Measurements from ENCODE around the gene KIF1B.

Gene KIF1B, protein sequence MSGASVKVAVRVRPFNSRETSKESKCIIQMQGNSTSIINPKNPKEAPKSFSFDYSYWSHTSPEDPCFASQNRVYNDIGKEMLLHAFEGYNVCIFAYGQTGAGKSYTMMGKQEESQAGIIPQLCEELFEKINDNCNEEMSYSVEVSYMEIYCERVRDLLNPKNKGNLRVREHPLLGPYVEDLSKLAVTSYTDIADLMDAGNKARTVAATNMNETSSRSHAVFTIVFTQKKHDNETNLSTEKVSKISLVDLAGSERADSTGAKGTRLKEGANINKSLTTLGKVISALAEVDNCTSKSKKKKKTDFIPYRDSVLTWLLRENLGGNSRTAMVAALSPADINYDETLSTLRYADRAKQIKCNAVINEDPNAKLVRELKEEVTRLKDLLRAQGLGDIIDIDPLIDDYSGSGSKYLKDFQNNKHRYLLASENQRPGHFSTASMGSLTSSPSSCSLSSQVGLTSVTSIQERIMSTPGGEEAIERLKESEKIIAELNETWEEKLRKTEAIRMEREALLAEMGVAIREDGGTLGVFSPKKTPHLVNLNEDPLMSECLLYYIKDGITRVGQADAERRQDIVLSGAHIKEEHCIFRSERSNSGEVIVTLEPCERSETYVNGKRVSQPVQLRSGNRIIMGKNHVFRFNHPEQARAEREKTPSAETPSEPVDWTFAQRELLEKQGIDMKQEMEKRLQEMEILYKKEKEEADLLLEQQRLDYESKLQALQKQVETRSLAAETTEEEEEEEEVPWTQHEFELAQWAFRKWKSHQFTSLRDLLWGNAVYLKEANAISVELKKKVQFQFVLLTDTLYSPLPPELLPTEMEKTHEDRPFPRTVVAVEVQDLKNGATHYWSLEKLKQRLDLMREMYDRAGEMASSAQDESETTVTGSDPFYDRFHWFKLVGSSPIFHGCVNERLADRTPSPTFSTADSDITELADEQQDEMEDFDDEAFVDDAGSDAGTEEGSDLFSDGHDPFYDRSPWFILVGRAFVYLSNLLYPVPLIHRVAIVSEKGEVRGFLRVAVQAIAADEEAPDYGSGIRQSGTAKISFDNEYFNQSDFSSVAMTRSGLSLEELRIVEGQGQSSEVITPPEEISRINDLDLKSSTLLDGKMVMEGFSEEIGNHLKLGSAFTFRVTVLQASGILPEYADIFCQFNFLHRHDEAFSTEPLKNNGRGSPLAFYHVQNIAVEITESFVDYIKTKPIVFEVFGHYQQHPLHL (N-terminal part only)

DNA sequence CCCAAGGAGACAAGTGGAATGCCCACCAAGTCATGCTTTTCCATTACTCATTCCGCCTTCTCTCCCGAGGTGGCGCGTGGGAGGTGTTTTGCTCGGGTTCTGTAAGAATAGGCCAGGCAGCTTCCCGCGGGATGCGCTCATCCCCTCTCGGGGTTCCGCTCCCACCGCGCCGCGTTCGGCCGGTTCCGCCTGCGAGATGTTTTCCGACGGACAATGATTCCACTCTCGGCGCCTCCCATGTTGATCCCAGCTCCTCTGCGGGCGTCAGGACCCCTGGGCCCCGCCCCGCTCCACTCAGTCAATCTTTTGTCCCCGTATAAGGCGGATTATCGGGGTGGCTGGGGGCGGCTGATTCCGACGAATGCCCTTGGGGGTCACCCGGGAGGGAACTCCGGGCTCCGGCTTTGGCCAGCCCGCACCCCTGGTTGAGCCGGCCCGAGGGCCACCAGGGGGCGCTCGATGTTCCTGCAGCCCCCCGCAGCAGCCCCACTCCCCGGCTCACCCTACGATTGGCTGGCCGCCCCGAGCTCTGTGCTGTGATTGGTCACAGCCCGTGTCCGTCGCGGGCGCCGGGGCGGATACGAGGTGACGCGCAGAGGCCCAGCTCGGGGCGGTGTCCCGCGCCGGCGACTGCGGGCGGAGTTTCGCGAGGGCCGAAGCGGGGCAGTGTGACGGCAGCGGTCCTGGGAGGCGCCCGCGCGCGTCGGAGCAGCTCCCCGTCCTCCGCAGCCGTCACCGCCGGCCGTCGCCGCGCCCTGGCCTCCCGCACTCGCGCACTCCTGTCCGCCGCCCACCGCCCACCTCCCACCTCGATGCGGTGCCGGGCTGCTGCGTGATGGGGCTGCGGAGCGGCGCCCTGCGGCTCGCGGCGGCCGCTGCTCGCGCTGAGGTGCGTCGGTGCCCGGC, at the start of gene KIF1B:
TSS of gene KIF1B (plus strand) at position 666 of the 906 bp plus-strand sequence. CDS start 21,759 bp downstream, outside the sequence.
- in situ Hi-C loops (cut with HindIII; ENCODE audit: low sequenced_read_pairs) = no loop called here

DNA sequence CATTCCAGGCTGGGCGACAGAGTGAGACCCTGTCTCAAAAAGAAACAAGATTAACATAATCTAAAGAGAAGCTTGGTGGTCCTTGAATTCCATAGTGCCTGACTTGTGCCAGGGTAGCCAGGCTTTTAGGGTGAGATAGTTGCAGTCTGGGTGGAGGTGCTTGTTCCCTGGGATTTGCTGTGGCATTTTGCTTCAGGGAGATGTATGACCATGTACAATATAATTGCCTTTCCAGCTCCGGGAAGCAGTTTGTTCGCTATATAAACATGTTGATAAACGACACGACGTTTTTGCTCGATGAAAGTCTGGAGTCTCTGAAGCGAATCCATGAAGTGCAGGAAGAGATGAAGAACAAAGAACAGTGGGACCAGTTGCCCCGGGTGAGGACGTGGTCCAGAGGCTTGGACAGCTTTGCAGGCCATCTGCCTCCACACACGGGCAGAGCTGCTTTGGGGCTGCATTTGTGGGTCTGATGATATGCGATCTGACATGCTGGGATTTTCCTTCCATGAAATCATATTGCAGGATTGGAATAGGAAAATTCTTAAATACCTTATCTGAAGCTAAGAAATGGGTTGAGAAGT, 49.4 kb upstream of the KIF1B start:
- in situ Hi-C loops (cut with HindIII; ENCODE audit: low sequenced_read_pairs) = no loop called here

DNA sequence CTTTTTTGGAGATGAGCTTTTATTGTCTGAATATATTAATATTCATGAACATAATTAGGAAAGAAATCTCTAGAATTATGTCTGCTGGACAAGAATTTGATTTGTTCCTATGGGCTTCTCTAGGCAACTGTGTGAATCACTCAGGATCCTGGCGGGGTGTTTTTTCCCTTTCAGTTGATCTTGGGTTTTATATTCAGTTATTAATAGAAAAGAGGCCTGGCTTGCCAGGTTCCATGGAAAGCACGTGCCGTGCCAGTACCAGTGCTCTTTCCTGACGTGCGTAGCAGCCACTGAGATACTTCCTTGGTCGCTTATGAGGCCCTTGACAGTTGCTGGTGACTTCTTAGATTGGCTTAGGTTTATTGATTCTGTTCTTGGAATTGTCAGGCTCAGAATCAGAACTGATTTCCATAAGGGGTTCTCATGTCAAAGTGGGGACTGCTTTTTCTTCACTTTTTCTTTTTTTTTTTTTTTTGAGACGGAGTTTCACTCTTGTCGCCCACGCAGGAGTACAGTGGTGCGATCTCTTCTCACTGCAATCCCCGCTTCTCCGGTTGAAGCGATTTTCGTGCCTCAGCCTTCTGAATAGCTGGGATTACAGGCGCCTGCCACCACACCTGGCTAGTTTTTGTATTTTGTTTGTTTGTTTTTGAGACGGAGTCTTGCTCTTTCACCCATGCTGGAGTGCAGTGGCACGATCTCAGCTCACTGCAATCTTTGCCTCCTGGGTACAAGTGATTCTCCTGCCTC, 48.7 kb upstream of the KIF1B start:
- in situ Hi-C loops (cut with HindIII; ENCODE audit: low sequenced_read_pairs) = no loop called here

DNA sequence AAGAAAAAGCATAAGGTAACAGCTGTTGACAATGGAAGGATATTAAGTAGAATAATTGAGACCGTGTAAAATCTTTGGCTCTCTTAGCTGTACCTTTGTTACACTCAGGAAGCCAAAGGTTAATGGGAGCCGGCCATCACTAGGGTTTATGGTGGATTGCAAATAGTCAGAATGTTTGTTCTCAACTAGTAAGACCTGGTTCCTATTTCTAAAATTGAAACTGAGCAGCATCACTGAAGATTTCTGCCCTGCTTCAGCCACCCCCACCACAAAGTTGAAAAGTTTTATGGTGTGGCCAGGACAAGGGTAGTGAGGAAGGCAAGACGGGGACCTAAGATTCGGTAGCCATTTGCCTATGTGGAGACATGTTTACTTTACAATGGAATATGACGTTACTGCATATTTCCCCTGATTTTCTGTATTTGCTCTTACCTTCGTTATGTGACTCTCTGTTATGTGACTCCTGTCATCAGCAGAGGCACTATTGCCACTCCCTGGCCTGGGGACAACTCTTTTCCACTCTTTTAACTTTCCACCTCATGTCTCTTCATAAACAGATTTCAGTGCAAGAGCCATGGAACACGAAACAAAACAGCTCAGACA, 41.4 kb upstream of the KIF1B start:
- in situ Hi-C loops (cut with HindIII; ENCODE audit: low sequenced_read_pairs) = no loop called here

DNA sequence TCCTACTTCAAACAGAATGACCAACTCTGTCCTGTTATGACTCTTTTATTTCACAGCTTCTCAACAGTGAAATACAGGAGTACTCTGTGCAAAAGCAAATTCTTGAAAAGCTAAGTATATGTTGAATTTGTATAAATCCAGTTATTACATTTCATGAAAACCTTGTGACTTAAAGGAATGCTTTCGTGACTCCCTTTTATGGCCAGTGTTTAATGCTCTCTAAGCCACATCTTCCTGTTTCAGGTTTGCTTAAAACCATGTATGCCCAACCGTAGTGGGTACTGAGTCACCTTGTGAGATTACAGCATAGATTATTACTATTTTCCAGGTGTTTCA, 40.2 kb upstream of the KIF1B start:
- in situ Hi-C loops (cut with HindIII; ENCODE audit: low sequenced_read_pairs) = no loop called here

DNA sequence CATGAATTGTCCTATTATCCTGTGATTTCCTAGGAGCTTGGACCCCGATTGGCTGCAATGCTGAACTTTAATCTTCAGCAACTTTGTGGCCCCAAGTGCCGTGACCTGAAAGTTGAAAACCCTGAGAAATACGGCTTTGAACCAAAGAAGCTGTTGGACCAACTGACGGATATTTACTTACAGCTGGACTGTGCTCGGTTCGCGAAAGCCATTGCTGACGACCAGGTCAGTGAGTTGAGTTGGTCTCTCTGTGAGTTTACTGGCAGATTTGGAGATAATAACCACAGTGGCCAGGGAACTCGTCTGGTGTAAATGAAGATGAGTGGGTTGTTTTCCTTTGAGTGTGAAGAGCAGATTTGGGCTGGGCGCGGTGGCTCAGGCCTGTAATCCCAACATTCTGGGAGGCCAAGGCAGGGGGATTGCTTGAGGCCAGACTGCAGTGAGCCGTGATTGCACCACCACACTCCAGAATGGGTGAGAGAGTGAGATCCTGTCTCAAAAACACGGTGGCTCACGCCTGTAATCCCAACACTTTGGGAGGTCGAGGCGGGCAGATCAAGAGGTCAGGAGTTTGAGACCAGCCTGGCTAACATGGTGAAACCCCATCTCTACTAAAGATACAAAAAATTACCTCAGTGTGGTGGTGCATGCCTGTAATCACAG, 39.1 kb upstream of the KIF1B start:
- in situ Hi-C loops (cut with HindIII; ENCODE audit: low sequenced_read_pairs) = no loop called here

DNA sequence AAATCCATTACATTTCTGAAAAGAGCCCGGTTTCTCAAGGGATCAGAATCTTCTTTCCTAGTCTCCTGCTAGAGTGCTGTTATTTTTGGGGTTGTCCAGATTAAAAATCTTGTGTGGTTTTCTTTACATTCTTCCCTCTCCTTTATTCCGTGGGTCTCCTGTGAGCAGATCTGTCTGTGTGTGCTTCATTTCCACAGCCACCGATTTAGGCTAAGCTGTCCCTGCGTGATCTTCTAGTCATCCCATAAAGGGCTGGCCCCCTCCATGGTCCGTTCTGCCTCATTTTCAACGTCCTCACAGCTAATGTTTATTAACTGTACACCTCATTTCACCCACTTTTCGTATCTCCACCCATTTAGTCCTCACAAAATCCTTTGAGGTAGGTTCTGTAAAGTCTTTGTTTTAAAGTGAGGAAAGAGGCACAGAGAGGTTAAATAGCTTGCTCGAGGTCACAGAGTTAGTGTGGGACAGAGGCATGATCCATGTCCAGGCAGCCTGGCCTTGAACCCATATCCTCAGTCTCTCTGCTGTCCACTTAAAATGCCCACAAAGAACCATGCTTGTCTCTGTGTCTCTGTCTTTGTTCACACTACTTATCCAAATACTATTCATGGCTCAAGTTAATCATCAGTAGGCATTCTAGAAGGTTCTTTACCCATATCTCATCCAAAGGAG, 38.2 kb upstream of the KIF1B start:
- in situ Hi-C loops (cut with HindIII; ENCODE audit: low sequenced_read_pairs) = no loop called here

DNA sequence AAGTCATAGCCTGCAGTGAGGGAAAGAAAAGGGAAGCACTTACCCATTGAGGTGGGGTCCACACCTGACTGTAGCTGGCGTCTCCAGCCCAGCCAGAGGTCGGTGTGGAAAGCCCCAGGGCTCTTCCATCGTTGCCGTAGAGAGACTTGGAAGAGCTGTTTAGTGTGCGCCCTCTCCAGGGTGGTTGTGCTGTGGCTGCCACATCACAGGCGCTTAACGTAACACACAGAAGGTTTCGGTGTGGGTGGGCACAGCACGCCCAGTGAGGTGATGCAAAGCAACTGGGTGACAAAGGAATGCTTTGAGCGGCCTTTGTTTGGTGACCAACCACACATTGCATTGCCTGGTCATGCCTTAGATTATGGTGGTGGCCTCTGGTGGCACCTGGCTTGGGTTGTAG, 36.8 kb upstream of the KIF1B start:
- in situ Hi-C loops (cut with HindIII; ENCODE audit: low sequenced_read_pairs) = no loop called here

DNA sequence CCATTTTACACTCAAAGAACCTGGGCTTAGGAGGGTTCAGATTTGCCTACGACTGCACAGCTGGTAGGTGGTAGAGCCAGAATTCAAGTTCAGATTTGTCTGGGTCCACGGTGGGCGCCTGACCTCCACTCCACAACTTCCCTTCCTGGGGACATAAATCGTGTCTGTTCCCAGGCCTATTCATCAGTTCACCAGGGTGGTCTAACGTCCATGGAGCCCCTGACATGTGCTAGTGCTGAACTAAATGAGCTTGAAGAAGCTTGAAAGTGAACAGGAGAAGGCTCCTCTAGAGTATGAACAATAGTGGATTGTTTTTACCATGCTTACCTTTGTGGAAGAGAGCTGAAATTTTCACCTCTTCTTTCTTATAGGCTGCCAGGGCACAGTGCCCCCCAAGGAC, 32.5 kb upstream of the KIF1B start:
- in situ Hi-C loops (cut with HindIII; ENCODE audit: low sequenced_read_pairs) = no loop called here

DNA sequence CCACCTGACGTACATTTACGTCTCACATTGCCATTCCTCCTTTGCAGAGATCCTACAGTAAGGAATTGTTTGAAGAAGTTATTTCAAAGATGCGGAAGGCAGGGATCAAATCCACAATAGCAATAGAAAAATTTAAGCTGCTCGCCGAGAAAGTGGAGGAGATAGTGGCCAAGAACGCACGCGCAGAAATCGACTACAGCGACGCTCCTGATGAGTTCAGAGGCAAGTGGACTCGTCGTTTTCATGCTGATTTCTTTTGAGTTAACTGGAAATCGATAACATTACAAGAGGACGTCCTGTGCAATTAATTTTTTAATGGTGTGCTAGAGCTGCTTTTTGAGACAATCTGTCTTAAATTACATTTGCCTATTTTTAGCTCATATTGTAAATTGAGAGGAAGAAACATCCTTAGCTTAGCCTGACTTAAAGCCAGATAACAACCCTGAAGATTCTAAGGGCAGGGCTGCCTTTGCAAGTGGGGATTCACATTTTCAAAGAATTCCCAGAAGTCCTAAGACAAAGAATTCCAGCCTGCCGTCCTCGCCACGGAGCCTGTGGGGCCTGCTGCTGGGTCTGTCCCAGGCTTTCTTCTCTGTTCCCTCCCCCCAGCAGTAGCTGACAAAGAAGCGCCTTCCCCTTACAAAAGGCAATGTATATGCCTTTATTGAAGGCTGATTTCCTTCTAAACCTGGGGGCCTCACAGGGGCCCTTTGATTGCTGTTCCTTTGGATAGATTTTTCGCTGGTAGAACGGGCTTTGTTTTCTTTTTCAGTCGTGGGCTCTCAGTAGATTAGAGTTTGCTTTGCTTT, 31.6 kb upstream of the KIF1B start:
- in situ Hi-C loops (cut with HindIII; ENCODE audit: low sequenced_read_pairs) = no loop called here

DNA sequence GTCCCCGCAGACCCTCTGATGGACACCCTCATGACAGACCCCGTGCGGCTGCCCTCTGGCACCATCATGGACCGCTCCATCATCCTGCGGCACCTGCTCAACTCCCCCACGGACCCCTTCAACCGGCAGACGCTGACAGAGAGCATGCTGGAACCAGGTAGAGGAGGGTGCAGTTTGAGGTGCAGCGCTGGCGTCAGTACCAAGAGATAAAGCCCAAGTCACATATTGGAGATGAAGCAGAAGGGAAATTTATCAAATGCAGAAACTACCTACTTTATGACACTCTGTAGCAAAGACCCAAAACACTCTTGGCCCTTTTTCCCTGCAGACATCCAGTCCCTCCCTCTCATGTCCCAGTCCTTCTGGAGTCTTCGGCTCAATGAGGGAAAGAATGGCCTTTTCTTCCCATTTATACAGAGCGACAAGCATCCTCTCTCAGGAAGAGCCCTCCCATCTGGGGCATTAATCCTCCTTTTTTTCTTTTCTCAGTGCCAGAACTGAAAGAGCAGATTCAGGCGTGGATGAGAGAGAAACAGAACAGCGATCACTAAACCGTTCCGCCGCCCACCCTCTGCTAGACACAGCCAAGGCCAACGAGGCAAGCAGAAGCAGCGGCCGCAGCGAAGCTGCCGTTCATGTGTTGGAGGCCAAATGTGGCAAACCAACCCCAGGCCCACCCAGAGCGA, 30.8 kb upstream of the KIF1B start:
- in situ Hi-C loops (cut with HindIII; ENCODE audit: low sequenced_read_pairs) = no loop called here

DNA sequence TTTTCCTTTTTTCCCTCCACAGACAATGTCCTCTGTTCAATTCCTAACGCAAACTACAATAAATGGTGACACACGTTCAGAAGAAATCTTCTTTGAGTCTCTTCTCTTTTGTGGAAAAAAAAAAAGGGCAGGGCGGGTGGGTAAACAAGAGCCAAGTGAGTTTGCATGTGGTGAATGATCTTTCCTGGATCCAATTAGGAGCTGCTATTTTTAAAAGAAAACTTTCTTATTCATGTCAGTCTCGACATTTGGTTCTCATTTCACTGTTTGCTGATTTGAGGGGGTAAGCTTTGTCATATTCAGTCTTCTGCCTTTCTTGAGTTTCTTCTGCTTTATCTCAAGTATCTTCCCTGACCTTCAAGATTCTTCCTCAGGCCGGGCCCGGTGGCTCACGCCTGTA, 29.2 kb upstream of the KIF1B start:
- in situ Hi-C loops (cut with HindIII; ENCODE audit: low sequenced_read_pairs) = no loop called here

DNA sequence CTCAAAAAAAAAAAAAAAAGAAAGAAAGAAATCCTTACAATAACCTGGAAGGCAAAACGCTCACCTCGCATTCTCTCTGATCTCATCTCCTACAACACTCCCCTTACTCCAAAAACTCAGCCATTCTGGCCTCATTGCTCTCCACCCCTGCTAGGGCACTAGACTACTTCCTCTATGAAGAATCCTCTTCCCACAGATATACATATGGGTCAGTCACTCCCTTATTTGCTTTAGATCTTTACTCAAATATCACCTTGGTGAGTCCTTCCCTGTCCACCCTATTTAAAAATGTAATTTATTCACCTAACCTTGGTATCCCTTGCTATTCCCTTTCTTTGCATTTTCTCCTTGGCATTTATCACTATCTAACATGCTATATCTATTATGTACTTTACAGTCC, 24.6 kb upstream of the KIF1B start:
- in situ Hi-C loops (cut with HindIII; ENCODE audit: low sequenced_read_pairs) = no loop called here

DNA sequence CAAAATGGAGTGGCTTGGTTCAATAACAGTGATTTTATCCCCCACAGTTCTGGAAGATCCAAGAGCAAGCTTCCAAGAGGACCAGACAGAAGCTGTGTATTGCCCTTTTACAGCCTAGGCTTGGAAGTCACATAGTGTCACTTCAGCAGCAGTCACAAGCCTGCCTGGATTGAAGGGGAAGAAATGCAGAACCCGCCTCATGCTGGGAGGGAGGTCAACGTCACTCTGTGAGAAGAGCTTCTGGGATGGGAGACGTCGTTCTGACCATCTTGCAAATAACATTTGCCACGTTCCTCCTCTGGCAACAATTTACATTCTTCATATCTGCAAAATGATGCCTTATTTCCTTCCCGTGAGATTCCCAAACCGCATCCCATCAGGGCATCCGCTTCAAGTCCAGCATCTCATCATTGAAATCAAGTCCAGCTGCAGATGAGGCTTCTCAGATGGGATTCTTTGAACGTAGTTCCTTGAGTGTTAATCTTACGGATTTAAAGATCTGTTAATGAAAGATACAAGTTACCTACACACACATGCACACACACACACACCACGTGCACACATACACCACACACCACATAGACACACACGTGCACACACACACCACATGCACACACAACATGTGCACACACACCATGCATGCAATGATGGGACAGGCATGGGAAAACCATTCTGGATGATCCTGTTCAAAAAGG, 23.9 kb upstream of the KIF1B start:
- in situ Hi-C loops (cut with HindIII; ENCODE audit: low sequenced_read_pairs) = no loop called here

DNA sequence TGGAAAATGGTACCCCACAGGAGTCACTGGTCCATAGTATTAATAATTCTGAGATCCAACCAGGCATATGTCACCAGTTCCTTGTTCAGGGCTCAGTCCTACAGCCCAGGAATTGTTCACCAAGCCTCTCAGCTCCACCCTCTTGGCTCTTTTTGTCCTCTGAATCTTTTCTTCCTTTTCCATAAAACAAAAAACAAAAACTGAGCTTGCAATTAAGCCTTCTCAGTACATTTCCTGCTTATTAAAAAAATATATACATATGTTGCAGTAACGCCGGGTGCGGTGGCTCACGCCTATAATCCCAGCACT, 23.4 kb upstream of the KIF1B start:
- in situ Hi-C loops (cut with HindIII; ENCODE audit: low sequenced_read_pairs) = no loop called here

DNA sequence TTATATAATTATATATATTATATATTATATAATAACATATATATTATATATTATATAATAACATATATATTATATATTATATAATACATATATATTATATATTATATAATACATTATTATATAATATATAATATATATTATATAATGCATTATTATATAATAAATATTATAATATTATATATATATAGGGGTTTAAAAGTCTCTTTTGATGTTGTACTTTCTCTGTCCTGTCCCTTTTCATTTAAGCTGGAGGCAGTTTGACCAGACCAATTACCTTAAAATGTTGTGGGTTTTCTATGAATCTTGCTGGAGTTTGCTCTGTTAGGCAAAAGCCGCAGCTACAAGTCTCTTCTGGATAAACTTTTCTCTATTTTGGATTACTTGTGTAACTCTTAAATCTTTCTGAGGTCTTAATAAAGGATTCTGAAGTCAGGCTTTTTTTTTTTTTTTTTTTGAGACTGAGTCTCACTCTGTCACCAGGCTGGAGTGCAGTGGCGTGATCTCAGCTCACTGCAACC, 22.2 kb upstream of the KIF1B start:
- in situ Hi-C loops (cut with HindIII; ENCODE audit: low sequenced_read_pairs) = no loop called here
